T47D (cell line): ENCODE results near the gene EPN2.

ENCODE experiments used
- DNase-seq, 2 experiments: peaks; one replicate each; pipeline versions ENCODE4 v3.0.0 to v3.0.0-alpha.2; 2011 to 2012; ENCODE audit warnings: low read depth in 1 of 2, low spot score in 1 of 2
- JUND ChIP-seq: IDR thresholded peaks from 2 replicates; pipeline ENCODE4 v1.6.1; 2012; ENCODE audit warnings: low read depth
- in situ Hi-C: cut with HindIII; loops from 2 replicates; pipeline ENCODE4 v1.10.0; 2016; ENCODE audit warnings: low sequenced_read_pairs, low pct_unique_long_range_greater_than_20kb

Gene EPN2

DNA sequence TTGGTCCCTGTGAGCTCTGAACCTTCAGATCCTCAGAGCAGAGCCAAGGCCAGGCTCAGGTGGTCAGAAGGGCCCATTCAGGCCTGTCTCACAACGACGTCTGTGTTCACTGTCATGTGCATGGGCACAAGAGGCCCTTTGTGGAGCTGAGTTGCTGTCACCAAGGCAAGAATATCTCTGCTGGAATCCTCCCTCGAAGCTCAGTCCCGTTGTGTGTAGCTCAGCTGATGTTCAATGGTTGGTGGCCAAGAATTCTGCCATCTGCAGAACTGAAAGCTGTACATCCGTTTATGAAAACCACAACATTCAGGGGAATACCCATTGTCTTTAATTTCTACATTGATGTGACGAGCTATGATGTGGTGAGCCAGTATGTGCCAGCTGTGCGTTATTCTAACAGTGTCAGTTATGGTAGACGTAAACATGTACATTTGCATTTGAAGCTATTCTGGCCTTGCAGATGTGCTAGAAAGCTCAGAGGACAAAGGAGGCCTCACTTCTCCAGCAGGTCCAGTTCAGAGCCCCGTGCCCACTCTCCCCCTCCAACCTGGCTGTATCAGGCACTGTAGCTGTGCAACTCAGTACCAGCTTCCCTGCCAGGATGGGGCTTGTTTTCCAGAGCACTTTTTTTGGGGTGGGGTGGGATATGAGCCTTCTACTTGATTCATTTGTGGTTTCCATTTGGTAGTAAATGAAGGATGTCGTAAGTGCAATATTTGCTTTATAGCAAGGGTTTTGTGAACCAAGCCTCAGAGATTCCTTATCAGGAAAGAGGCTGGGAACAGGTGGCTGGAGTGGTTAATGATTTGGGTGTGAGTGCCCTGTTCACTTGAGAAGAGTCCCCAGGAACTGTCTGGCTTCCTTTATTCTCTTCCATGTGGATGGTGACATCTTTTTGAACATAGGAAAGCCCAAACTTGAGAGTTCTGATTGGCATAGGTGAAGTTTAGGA, 69.3 kb downstream of the EPN2 start:
- in situ Hi-C loops = no loop called here
- no peak for TF ChIP-seq JUND
- DNase-seq = no peak

DNA sequence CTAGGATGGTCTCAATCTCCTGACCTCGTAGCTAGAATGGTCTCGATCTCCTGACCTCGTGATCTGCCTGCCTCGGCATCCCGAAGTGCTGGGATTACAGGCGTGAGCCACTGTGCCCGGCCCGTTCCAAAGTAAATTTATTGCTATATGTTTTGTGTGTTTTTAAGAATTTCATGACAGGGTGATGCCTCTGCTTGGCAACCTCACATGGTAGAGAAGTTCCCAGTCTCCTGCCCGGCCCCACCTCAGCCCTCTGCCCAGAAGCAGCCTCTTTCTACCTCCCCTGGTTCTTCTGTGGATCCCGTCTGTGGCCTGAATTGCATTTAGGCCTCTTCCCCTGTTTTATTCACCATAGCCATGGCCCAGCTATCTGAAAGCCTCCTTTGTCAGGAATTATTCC, 70.4 kb downstream of the EPN2 start:
- DNase-seq = no peak
- in situ Hi-C loops = no loop called here
- TF ChIP-seq JUND = no peak

DNA sequence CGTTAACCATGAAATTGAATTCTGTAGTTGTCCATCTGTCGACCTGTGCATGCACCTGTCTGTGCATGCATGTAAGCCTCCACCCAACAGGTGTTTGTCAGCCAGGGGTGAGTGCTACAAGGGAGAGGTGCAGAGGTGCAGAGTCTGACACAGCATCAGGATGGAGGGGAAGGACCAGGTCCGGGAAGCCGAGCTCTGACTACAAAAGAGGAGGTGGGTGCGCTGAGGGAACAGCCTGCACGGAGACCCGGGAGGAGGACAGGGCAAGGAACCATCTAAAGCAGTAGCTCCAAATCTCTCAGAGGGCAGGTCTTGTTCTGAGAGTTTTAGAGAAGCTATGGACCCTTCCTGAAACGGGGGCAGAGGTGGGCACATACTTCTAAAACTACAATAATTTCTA, 71.2 kb downstream of the EPN2 start:
- in situ Hi-C loops = no loop called here
- DNase-seq = no peak
- no peak for TF ChIP-seq JUND

DNA sequence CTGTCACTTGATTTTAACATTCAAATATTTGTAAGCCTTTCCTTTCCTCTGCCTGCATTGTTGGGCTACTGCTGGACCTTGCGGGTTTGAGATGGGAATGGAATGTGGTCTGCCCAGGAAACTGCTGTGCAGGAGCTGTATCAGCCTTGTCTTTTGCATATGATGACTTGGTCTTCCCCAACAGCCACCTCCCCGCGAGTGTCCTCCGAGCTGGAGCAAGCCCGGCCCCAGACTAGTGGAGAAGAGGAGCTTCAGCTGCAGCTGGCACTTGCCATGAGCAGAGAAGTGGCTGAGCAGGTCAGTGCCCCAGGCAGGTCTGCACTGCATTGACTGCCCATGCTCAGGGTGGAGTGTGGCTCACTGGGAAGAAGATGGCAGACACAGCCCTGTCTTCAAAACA, 72.5 kb downstream of the EPN2 start:
- TF ChIP-seq JUND = no peak
- in situ Hi-C loops = no loop called here
- no peak for DNase-seq

GRCh38 chr17:19310151-19310550, 73.0 kb downstream of the EPN2 start:
- in situ Hi-C loops = no loop called here
- TF ChIP-seq JUND = no peak
- no peak for DNase-seq

DNA sequence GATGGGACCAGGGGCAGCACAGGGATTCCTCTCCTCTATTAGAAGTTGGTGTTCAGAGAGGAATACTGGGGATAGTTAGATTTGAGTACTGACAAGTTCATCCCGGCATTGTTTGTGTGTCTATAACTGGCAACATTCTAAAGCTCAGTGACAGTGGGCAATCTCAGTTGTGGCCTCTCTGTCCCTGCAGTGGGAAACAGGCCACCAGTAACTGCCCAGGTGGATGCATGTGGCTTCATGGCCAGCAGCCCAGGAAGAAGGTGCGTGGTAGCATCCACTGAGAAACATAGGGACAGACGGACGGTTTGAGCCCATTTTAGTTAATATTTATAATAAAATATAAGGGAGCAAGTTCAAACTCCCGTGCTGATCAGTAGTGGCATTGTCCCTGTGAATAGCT, 73.8 kb downstream of the EPN2 start:
- TF ChIP-seq JUND = no peak
- DNase-seq = no peak
- in situ Hi-C loops = no loop called here

DNA sequence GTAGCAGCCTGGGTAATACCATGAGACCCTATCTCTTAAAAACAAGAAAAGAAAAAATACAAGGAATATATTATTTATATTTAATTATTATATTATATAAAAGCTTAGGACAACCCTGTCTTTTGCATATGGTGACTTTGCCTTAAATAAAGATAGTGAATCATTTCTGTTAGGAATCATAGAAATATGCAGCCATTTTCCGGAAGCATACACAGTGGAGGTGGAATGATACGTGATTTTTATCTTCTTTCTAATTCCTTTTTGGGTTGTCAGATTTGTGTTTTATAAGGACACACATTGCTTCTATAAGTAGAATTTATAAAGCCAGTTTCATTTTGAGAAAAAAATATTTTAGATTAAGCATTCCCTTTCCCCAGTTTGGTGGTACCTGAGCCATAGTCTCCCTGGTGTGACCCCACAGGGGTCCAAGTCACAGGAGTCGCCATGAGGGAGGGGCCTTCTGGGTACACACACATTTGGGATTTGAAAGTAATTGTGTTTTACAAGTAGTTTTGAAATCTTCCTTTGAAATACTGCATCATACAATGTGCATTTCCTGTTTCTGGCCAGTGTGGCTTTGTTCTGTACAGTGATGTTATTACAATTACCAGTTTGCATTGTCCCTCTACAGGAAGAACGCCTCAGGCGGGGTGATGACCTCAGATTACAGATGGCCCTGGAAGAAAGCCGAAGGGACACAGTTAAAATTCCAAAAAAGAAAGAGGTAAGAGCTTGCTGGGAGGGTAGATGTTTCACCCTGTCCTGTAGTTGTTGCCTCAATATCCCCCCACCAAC, 74.5 kb downstream of the EPN2 start:
- no peak for DNase-seq
- in situ Hi-C loops = no loop called here
- TF ChIP-seq JUND = no peak

- in situ Hi-C loops = no loop called here
- DNase-seq = no peak
- TF ChIP-seq JUND = no peak
Observed at GRCh38 chr17:19312406-19312805, 75.2 kb downstream of the EPN2 start.

- no peak for TF ChIP-seq JUND
- in situ Hi-C loops = no loop called here
- no peak for DNase-seq
Observed at GRCh38 chr17:19313066-19313745, 76.0 kb downstream of the EPN2 start.

GRCh38 chr17:19313746-19314651, 76.8 kb downstream of the EPN2 start:
- in situ Hi-C loops = no loop called here
- no peak for TF ChIP-seq JUND
- no peak for DNase-seq

DNA sequence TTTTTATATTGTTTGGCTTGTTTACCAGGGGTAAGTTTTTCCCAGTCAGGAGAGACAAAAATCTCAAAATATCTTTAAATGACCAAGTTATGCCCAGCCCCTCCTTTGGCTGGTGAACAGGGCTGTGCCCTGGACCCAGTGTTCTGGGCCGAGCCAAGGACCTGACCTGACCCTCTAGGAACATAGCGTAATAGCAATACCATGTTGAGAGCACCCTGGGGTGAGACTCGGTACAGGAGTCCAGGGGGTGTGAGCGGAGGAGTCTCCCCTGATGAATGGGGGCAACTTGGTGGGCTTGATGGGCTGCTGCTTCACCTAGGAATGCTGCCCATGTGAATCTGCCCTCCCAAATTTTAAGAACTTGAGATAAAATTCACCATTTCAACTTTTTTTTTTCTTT, 77.9 kb downstream of the EPN2 start:
- DNase-seq = no peak
- TF ChIP-seq JUND = no peak
- in situ Hi-C loops = no loop called here
